HG03196 (cell line): ENCODE data around the gene COL4A6.
A peak's percentile ranks its signal among the peaks of the same experiment; 100 is the strongest.

Experiments used
- ATAC-seq: cut with Tn5 transposase; IDR thresholded peaks from one replicate; pipeline ENCODE4 v1.9.1; 2021; ENCODE audit not compliant: unreplicated experiment

The COL4A6 gene

GRCh38 chrX:108163333-108164082, 274.7 kb downstream of the COL4A6 start:
- ATAC-seq, result no peak

GRCh38 chrX:108162265-108162664, 276.0 kb downstream of the COL4A6 start:
- no peak for ATAC-seq

GRCh38 chrX:108160309-108160708, 277.9 kb downstream of the COL4A6 start:
- ATAC-seq, result no peak

GRCh38 chrX:108159028-108159670, 279.1 kb downstream of the COL4A6 start:
- ATAC-seq, result no peak

- ATAC-seq, result no peak
Observed at GRCh38 chrX:108157628-108158027, 280.6 kb downstream of the COL4A6 start.

GRCh38 chrX:108156934-108157466, 281.2 kb downstream of the COL4A6 start:
- ATAC-seq, result no peak

GRCh38 chrX:108156082-108156481, 282.1 kb downstream of the COL4A6 start:
- no peak for ATAC-seq

GRCh38 chrX:108148524-108148923, 289.7 kb downstream of the COL4A6 start:
- ATAC-seq, result peak; percentile 58

GRCh38 chrX:108138814-108139702, 299.2 kb downstream of the COL4A6 start:
- no peak for ATAC-seq

GRCh38 chrX:108134724-108135123, 303.5 kb downstream of the COL4A6 start:
- ATAC-seq, result no peak

- ATAC-seq, result no peak
Observed at GRCh38 chrX:108132876-108133275, 305.3 kb downstream of the COL4A6 start.

GRCh38 chrX:108132034-108132433, 306.2 kb downstream of the COL4A6 start:
- ATAC-seq, result no peak

GRCh38 chrX:108131471-108131870, 306.8 kb downstream of the COL4A6 start:
- no peak for ATAC-seq

- ATAC-seq, result no peak
Observed at GRCh38 chrX:108130889-108131288, 307.3 kb downstream of the COL4A6 start.

- ATAC-seq, result no peak
Observed at GRCh38 chrX:108127152-108127551, 311.1 kb downstream of the COL4A6 start.

- no peak for ATAC-seq
Observed at GRCh38 chrX:108126661-108127060, 311.6 kb downstream of the COL4A6 start.

GRCh38 chrX:108123591-108124366, 314.4 kb downstream of the COL4A6 start:
- no peak for ATAC-seq

- no peak for ATAC-seq
Observed at GRCh38 chrX:108122748-108123147, 315.5 kb downstream of the COL4A6 start.

GRCh38 chrX:108121291-108121690, 316.9 kb downstream of the COL4A6 start:
- ATAC-seq, result no peak

- no peak for ATAC-seq
Observed at GRCh38 chrX:108117988-108118387, 320.2 kb downstream of the COL4A6 start.

GRCh38 chrX:108114541-108114940, 323.7 kb downstream of the COL4A6 start:
- no peak for ATAC-seq
